Raji (cell line): ENCODE data around the gene ARSG.

ENCODE experiments used
- POLR2A ChIP-seq: IDR thresholded peaks from 2 replicates; pipeline ENCODE4 v1.6.1; 2011; ENCODE audit warnings: low read depth, low read length, control low read depth; ENCODE audit not compliant: insufficient read depth

The ARSG gene

GRCh38 chr17:68320943-68321555, 29.8 kb downstream of the ARSG start:
- no peak for TF ChIP-seq POLR2A

DNA sequence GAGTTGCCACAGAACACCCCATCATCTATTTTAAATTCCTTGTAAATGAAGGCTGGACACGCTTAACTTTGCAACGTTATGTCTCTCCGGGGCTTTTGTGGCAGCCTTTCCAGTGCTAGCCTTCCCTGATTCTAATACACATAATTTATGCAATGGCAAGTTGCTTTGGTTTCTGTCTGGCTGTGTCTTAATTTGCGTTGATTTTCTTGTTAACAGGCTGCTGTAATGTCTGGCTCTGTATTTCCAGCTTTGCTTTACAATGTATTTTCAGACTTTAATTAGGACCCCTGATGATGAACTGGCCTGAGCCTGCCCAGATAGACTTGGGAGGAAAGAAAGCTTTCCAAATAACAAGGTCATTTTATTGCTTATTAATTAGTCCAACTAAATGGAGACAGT, 30.3 kb downstream of the ARSG start:
- no peak for TF ChIP-seq POLR2A

DNA sequence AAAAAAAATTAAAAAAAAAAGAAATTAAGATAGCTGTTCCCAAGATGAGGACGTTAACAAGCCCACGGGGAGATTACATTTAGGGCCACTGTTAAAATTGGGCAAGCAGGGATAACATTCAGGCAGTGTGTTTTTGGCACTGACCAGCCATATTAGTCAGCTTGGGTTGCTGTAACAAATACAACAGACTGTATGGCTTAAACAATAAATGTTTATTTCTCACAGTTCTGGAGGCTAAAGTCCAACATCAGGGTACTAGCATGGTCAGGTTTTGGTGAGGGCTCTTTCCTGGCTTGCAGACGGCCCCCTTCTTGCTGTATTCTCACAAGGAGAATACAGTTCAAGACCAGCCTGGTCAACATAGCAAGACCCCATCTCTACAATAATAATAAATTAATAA, 31.3 kb downstream of the ARSG start:
- no peak for TF ChIP-seq POLR2A

DNA sequence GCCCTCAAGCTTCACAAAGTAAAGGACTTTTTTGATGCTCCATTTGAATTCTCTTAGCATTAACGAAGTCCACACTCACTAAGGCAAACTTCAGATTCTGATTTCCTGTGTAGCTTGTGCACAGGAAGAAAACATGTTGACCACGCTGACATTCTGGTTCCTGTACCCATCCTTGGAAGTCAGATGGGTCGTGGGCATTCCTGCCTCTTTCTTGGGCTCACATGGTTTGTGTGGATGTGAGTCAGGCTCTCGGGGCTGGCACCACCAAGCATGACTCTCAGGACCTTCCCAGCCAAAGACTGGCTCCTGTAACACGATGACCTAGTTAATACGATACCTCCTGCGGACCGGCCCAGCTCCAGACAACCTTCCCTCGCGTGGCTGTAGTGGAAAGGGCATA, 32.8 kb downstream of the ARSG start:
- TF ChIP-seq POLR2A, result no peak

DNA sequence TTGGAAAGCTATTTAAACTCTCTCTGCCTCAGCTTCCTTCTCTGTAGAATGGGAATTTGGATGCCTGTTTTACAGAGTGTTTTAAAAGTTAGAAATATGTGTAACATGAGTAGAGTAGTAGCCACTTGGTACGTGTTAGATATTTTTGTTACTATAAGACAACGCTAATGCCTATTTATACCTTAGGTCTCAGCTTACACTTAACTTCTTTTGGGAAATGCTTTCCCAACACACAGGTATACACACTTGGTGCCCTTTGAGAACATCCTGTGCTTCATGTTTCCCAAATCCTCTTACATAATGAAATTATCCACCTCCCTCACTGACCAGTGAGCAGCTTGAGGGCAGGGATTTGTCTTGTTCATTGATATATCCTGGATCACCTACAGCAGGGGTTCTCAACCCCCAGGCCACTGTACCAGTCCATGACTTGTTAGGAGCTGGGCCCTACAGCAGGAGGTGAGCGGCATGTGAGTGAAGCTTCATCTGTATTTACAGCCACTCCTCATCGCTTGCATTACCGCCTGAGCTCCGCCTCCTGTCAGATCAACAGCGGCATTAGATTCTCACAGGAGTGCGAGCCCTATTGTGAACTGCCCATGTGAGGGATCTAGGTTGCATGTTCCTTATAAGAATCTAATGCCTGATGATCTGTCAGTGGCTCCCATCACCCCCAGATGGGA, 33.5 kb downstream of the ARSG start:
- no peak for TF ChIP-seq POLR2A

DNA sequence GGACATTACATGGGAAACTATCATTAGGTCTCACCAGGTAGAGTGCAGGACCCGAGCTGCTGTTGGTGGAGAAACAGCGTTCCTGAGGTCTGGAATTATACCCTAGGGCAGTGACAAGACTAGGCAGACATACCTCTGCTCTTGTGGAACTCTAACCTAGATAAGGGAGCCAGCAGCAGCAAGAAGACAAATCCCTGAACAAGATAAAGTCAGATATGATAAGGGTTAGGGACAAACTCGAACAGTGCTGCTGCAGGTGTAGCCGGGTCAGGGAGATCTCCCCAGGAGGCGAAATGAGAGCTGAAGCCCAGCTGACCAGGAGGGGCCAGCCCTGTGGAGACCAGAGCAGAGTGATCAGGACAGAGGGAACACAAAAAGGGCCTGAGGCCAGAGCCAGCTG, 34.7 kb downstream of the ARSG start:
- no peak for TF ChIP-seq POLR2A

- no peak for TF ChIP-seq POLR2A
Observed at GRCh38 chr17:68326681-68327080, 35.4 kb downstream of the ARSG start.

DNA sequence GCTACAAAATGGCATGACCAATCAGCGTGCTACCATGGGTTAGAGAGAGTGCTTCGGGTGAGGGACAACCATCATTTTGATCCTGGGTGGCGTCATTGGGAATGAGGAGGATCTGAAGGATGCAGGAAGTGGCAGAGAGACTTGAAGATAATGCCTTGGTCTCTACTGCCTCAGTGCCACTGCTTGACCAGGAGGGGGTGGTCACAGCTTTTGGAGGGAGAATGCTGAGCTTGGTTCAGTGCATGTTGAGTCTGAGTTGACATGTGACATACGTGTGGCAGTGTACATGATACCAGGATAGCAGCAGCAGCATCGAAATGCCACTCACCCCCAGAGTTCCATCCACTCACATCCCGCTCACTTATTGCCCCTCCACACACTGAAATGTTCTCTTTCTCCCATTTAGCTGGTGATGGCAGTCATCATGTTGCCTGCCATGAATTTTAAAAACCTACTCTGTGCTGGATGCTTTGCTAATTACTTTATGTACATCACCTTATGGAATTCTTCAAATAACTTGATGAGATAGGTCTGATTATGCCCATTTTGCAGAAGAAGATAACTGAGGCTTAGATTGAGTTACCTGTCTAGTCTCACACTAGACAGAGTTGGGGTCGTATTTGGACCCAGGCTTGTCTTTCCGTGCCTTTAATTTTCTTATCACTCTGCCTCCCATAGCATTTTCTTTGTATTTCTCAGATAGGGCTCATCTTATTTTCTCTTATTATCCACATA, 36.7 kb downstream of the ARSG start:
- no peak for TF ChIP-seq POLR2A

GRCh38 chr17:68328676-68329075, 37.4 kb downstream of the ARSG start:
- TF ChIP-seq POLR2A, result no peak

DNA sequence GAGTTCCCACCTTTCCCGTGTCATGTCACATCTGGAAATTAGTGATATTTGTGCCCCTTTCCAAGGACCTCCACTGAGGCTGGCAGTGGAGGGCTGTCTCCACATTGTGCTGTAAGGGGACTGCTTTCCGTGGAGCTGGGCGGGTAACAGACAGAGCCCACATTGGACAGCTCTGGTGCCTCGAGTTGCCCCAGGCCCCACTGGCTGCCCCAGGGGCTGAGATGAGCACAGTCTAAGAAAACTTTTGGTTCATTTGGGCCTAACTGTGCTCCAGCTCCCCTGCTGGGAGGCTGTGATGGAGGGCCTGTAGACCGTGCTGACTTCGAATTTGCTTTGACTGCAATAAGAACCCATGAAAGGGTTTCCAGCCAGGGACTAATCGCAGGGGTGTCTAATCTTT, 38.0 kb downstream of the ARSG start:
- no peak for TF ChIP-seq POLR2A

DNA sequence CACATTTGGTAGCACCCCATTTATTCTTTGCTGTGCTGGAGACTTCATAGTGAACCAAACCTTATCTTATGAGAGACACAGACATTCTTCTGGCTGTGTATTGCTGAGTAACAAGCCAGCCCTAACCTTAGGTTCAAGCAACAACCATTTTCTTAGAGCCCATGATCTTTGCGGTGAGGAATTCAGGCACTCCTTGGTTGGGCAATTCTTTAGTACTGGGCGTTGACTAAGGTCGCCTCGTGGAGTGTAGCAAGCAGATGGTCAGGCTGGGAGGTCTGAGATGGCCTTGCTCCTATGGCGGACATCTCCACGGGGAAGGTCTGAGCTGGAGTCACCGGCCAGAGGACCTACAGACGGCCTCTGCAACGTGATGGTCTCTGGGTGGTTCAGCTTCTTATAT, 43.1 kb downstream of the ARSG start:
- TF ChIP-seq POLR2A, result no peak

DNA sequence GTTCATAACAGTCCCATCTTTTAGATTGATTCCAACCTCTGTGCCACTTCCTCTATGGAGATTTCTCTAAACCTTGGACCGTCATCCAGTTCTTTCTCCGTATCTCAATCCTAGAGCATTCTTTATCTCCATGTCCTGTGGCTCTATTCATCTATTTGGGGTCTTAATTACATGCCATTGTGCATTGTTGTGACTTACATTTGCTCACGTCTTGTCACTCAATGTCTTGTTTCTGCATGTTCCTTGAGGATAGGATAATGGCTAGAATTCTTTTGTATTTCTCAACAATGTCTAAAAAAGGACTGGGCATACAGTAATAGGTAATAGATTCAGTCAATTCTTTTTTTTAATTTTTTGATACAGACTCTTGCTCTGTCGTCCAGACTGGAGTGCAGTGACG, 50.2 kb downstream of the ARSG start:
- TF ChIP-seq POLR2A, result no peak

DNA sequence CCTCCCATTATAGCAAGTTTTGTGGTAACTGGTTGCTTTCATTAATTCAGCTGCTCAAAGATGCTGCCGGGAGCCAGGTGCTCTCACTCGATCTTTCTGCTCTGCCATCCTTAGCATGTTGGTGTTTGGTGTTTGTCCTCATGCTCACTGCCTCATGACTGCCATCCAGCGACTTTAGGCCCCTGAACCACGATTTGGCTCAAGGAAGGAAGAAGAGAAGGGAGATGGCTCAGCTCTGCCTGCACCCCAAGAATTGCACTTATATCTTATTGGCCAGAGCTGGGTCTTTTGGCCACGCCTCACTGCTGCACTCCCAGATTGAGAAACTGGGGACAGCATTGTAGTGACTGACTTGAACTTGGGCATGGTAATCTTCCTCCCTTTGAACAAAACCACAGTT, 52.7 kb downstream of the ARSG start:
- TF ChIP-seq POLR2A, result no peak

GRCh38 chr17:68344701-68345136, 53.4 kb downstream of the ARSG start:
- TF ChIP-seq POLR2A, result no peak

GRCh38 chr17:68346448-68346847, 55.2 kb downstream of the ARSG start:
- TF ChIP-seq POLR2A, result no peak

GRCh38 chr17:68347380-68347779, 56.1 kb downstream of the ARSG start:
- no peak for TF ChIP-seq POLR2A

DNA sequence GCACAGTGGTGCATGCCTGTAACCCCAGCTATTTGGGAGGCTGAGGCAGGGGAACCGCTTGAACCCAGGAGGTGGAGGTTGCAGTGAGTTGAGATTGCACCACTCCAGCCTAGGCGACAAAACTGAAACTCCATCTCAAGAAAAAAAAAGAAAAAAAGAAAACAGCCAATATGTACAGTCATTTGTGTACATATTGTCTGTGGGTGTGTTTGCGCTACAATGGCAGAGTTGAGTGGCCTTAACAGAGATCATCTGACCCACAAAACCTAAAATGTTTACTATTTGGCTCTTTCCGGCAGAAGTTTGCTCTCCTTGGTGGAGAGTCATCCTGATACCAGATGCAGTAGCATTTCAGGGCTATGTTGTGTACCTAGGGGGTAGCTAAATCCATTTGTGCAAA, 57.9 kb downstream of the ARSG start:
- TF ChIP-seq POLR2A, result no peak

DNA sequence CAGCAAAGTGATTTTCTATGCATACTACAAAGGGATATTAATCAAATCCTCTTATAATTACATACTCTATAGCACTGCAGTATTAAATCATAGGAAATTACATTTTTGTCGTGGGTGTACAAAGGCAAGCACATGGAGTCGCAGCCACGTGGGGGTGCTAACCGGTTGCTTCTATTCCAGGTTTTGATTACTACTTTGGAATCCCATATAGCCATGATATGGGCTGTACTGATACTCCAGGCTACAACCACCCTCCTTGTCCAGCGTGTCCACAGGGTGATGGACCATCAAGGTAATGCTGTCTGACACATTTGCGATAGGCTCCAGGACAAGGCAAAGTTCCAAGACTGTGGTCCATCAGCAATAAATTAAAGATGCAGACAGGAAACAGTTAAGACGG, 60.1 kb downstream of the ARSG start:
- TF ChIP-seq POLR2A, result no peak
